ENCODE results near the gene CADPS.

The CADPS gene

DNA sequence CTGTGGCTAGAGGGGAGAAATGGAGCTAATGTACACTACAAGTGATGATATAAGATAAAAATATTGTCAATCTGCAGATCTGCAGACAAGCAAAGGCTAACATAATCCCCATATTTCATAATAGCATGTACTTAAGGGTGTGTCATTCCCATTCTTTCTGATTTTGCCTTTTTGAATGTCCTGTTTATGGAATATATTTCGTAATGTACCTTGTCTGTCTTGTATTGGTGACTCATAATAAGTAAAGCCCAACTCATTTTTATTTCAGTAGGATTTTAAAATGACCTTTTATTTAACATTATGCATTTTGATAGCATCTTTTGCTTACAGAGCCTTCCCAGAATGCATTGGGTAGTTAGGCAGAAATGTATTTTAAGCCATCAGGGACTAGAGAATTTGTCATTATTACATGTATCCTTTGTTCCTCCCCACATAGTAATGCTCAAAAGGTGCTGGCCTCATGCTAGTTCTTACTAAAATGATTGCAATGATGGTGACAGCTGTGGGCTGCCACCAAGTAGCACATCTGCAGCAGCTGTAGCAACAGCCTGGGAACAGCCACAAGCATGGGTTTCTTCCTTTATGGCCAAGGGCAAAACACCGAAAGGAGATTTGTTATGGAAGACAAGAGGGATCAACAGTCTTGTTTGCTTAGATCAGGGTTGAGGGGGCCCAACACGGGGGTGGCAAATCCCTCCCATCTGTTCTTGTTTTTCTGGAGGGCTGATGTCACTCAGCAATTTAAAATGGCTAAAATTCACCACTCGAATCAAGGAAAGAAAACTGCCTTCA lies 188.5 kb downstream of the CADPS start:
- no peak for DNase-seq (ENCODE audit: low read depth)

DNA sequence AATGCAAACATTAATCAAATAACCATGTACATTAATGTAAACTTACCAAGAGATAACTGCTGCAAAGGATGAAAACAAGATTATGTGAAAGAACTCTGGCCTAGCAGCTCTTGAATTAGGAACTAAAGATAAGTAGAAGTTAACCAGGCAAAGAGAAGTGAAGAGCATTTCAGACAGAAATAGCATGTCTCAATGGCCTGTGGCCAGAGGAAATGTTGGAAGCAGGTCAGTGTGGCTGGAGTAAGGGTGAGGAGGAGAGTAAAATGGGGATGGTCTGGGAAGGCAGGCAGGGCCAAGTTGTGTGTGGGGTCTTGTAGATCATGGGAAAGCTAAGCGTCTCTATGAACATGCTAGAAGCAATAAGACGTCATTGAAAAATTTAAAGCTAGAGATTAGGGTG lies 192.4 kb downstream of the CADPS start:
- no peak for DNase-seq (ENCODE audit: low read depth)

DNA sequence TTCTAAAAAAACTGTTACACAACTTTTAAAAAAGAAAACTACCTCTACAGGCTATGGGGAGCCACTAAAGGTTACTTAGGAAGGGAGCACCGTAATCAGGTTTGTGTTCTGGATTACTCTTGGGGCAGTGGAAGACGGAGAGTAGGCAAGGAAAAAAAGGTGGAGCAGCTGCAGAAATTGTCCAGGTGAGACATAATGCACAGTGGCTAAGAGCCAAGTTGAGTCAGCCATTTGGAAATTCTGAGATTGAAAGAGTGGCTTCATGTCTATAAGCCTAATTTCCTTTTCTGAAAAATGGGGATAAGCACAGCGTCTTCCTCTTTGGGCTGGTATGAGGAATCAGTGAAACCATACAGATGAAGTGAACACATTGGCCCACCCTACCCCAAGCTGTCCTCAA lies 195.2 kb downstream of the CADPS start:
- DNase-seq (ENCODE audit: low read depth), result no peak

DNA sequence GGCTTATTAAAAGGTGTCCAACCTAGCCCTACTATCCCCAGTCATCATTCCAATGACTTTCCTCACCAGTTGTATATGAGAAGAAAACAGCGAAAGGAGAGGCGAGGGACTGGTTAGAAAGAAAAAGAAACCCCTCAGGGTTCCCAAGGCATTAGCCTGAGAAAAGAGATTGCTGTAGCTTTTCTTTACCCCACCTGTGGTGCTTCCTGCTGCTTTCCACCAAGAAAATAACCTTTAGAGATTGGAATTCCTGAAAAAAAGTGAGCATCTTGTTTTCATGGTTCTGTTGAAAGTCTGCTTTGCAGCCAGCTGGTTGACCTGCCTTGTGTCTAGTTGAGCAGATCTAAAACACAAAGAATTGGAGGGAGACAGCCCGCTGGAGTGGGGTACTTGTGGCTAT lies 196.4 kb downstream of the CADPS start:
- DNase-seq (ENCODE audit: low read depth), result no peak

DNA sequence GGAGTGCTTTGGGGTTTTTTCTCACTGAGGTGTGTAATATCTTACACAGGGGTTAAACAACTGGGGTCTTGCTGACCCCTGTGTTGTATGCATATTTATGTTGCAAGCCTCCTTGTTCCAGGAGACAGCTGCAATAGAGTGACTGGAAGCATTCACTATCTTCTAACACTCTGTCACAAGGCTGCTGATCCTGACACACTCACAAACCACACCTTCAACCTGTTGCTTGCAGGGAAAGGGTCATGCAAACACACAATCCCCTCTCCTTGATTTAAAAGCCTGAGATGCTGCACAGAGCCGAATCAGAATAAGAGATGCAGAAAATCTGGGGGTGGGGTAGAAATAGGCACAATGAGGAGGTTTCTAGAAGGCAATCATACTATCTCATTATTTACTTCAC lies 197.3 kb downstream of the CADPS start:
- no peak for DNase-seq (ENCODE audit: low read depth)

DNA sequence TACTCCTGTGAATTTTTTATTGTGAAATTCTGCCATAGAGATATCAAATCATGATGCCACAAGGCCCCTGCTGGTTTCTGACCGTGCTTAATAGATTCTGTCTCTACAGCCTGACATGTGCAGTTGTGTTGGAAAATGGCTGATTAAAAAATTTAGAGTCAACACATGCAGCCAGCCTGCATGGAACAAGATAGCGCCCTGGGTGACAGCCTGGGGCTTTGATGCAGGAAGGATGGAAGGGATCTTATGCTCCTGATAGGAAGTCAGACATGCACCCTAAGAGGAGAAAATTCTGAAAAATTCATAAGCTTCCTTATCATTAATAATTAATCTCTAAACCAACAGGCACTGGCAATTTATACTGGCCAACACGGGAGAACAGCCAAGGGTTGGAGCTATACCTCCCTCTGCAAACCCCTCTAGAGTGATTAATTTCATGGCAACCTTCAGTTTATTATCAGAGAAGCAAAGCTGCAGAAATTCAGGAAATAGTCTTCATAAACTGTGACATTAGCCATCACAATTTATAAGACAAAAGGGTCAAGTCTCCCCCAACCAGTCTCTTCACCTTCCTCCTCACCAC lies 198.4 kb downstream of the CADPS start:
- no peak for DNase-seq (ENCODE audit: low read depth)

DNA sequence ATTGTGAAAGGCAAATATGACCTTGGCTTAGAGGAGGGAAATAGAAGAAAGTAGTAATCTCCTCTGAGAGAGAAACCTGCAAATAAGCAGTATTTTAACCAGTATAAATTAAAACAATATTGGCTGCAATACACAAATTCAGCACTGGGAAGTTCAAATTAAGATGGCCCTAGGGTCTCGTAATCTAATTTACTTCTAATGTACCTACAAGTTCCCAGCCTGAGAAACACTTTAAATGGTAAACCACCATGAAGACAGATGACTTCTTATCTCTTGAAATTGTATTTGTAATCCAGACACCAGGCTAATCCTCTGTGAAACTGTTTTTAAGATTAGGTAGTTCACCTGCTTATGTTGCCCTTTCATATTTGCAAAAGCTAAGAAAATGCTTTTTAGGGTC lies 199.7 kb downstream of the CADPS start:
- DNase-seq (ENCODE audit: low read depth), result no peak

DNA sequence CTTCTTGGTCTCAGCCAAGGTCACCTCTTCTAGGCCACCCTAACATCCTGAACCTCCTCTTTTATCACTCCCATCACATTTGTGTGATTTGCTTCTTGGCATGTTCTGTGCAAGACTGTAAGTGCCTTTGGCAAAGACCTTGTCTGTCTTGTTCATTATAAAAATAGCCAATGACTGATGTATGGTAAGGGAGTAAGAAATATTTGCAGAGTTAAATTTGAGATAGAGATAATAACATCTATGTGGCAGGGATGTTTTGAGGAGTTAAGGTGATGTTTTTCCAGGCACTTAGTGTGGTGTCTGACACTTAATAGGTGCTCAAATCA lies 202.3 kb downstream of the CADPS start:
- DNase-seq (ENCODE audit: low read depth), result no peak

DNA sequence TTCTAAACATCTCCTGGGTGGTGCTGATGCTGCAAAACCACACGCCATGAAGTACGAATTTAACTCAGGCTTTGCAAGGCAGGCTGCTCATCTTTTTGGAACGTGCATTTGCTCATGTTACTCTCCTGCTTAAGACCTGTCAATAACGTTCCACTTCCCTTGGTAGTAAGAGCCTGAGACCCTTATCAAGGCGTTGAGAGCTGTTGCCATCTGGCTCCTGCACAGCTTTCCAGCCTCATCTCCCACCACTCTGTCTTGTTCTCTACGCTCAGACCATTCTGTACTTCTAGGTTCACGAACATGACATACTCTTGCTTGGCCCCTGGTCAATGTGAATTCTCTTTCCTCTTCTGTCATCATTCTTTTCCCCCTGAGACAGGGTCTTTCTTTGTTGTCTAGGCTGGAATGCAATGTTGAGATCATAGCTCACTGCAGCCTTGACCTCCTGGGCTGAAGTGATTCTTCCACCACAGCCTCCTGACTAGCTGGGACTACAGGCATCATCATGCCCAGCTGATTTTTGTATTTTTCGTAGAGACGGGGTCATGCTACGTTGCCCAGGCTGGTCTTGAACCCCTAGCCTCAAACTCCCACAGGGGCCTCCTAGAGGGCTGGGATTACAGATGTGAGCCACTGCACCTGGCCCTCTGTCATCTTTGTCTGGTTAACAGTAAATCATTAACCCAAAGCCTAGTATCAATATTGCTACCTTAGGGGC lies 202.8 kb downstream of the CADPS start:
- DNase-seq (ENCODE audit: low read depth), result no peak

DNA sequence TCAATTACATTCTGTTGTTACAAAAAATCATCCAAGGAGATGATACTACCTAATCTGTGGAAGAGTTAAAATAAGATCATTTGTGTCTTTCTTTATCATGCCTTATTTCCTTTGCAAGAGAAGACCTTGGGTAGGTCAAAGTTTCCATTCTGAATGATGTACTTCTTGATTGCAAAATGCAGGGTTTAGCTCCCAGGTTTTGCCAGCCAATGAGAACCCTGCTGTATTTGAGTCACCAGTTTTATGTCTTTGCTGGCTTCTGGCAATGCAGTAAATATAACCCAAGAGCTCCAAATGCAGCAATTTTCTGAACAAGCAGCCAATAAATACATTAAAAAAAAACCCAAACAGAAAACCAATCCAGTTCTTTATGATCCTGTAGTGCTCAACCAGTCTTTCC lies 204.9 kb downstream of the CADPS start:
- no peak for DNase-seq (ENCODE audit: low read depth)

DNA sequence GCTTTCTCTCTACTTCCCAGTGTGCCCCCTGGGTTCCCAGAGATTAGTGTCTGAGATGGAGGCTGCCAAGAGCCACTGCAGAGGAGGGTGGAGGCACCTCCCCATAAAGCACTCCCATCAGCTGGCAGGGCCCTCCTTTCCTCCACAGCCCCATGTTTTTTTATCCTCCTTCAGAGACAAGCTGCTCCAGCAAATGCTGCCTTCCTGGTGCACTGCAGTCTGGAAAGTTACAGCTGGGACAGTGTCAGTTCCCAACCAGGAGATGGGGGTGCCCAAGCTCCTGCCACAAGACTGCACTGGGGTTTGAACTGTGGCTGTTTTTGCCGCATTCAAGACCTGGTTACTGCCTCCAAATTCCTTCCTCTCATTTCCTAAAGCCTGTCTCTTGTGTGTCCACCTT lies 206.1 kb downstream of the CADPS start:
- no peak for DNase-seq (ENCODE audit: low read depth)

DNA sequence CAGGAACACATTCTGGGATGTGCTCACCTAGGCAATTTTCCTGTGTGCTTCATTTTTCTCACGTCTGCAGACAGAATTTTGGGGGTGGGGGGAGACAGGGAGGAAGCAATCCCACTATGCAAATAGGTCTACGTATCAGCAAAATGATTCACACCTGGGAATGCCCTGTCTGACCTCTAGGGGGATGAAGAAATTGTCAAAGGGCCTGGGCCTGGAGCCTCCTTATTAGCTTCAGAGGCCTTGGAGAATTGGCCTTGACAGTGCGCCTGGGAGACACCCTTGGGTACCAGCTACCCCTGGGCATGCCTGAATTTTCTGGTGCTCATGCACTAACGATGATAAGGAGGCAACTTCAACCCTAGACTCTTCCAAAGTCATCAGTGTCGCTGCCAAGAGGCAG lies 207.5 kb downstream of the CADPS start:
- no peak for DNase-seq (ENCODE audit: low read depth)

DNA sequence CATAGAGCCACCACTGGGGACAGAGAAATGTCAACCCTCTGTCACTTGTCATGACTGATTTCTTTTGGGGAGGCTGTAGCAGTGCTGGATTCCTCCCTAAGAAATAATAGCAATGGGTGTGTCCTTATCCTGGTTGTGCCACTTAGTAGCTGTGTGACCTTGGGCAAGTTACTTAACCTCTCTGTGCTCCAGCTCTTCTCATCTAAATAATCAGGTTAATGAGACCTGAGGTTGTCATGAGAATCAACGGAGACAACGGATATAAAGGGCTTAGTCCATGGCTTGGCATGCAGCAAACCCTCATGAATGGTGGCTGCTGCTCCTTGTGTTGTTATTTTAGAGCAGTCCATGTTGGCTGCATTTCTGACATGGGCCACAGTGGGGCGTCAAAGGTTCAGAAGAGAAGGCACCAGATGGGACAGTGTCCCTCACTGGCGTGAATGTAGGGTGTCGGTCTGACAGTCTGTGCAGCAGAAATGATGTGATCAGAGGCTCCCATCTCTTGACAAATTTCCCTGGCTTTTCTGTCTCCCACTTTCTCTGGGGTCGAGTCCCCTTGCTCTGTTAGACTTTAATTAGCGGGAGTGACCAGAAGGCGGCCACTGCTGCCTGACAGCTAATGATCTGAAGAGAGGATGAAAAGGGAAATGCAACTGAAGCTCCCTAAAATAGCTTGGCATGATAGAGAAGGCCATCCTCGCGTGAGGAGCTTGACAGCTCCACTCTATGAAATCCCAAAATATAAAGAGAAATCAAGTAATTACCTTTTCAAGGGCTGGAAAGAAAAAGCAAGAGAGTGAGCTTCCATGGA lies 209.4 kb downstream of the CADPS start:
- DNase-seq (ENCODE audit: low read depth), result no peak

DNA sequence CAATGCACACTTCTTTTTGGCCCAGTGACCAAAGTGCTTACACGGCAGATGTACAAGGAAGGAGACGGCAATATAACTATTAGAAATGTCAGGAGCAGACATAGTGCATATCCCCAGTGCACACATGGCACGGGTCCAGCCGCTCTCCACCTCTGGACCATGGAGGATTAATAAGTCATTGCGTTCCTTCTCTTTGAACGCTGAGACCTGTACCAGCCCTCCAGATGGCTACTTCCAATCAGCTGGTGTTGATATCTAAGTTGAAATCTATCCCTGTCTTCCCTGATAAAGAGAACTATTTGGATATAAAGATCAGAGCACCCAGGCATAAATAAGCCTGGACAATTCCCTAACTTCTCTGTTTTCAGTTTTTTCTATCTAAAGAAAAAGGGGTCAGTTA lies 212.5 kb downstream of the CADPS start:
- DNase-seq (ENCODE audit: low read depth), result no peak

DNA sequence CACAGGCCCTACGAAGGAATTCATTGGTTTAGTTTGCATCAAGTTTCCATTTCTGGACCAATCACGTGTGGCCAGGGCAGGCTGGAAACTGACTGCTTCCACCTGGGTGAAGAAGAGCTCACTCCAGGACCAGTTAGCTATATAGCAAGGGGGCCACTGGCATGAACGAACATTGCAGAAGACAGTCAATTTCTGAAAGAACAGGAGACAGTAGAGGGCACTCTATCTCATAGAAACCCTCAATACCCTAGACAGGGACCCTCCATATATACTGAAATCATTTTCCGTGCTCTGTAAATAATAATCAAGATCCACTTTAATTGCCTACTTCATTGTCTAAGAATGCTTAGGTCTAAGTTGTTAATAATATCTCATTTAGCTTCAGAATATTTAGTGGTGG lies 215.6 kb downstream of the CADPS start:
- no peak for DNase-seq (ENCODE audit: low read depth)

DNA sequence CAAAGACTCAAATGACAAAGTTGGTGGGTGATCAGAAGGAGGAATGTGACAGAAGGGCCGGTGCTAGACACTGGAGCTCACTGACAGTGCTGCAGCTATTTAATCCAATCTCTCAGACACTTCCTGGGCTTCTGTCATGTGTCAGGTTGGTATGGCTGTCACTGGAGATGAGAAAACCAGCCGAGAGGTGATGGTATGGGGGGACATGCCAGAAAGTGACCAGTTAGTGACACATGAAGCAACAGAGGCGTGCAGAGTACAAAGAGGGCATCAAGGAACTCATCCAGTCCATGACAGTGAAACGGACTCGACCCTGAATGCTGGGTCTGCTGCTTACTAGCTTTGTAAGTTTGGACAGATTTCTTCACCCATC lies 219.5 kb downstream of the CADPS start:
- no peak for DNase-seq (ENCODE audit: low read depth)

DNA sequence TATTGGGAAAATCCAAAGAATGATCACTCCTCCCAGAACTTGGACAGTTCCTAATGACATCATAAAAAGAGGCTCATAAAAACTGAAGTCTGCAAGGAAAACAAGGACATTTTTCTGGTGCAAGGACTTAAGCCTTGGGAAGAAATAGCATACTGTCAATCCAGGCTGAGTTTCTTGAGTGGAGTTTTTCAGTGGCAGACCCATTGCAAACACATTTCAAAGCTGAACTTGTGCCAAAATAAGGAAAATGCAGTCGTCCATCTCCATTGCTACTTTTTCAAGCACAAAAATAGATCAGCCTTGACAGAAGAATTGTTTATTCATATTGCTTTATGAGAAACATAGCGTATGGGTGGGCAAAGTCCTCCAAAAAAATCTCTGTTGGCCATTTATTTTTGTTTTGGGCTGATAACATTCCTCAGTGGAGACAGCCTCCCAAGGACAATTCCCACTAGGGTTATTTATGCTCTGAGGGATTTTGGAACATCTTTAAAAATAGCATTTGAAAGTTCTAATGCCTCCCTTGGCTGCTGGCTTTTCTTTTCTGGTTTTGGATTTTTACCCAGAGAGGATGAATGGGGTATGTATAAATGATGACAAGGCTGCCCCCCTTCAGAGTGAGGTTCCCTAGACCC lies 220.0 kb downstream of the CADPS start:
- DNase-seq (ENCODE audit: low read depth), result no peak

DNA sequence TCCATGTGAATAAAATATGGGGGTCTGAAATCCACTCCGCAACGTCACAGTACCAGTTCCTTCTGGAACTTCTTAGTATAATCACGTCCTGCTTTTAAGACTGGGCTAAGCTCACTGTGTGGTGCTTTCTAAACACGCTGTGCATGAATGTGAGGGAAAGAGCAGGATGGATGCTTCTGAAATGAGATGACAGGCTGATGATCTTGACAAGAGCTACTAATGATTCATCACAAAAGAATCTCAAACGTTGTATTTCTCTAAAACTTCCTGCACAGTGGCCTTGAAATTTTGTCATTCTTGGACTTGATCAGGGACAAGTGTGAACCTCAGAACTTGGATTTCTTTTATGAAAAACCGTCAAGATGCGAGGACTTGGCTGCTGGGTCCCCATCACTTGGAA lies 221.4 kb downstream of the CADPS start:
- no peak for DNase-seq (ENCODE audit: low read depth)

DNA sequence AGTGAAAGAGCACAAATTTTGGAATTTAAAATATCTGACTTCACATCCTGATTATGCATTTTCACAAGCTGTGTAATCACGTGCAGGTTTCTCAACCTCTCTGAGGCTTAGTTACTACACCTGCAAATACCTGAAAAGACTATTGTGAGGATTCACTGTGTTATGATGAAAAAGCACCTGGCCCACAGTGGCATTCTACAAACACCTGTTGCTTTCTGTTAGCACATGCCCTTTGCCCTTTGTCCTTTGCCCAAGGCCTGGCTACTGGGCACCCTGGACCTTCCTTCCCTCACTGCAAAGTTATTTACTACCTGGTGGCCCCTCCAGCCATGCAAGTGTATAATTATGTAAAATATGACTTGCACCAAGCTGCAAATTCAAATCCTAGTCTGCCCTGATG lies 227.5 kb downstream of the CADPS start:
- no peak for DNase-seq (ENCODE audit: low read depth)

DNA sequence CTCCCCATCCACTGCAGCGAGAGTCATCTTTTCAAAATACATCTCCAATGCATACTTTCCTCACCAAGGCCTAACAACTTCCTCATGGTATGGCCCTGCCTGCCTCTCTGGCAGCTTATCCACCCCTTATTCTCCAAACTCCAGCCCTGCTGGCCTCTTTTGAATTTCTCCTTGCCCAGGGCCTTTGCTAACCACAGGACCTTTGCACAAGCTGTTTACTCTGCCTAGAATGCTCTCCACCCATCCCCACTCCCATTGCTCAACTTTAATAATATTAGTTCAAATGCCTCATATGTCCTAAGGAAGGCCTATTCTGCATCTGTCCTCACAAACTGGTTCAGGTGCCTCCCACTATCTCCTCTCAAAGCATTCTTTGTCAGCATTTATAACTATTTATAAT lies 230.7 kb downstream of the CADPS start:
- DNase-seq (ENCODE audit: low read depth), result no peak

DNA sequence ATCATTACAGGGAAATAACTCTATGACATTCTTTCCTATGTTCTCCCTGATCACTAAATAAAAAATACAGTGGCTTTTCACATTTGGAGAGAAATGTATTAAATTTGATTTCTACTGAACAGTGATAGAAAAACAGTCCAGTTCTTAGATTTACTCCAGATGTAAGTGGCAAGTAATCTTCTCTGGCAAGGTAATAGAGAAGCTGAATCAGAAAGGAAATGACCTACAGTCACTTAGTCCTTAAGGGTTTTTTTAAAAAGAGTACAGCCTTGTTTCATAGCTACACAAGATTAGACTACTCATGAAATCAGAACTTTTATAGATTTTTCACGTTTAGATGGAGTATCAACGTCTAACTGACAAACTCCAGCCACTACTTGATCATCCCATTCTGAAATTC lies 236.9 kb downstream of the CADPS start:
- no peak for DNase-seq (ENCODE audit: low read depth)

DNA sequence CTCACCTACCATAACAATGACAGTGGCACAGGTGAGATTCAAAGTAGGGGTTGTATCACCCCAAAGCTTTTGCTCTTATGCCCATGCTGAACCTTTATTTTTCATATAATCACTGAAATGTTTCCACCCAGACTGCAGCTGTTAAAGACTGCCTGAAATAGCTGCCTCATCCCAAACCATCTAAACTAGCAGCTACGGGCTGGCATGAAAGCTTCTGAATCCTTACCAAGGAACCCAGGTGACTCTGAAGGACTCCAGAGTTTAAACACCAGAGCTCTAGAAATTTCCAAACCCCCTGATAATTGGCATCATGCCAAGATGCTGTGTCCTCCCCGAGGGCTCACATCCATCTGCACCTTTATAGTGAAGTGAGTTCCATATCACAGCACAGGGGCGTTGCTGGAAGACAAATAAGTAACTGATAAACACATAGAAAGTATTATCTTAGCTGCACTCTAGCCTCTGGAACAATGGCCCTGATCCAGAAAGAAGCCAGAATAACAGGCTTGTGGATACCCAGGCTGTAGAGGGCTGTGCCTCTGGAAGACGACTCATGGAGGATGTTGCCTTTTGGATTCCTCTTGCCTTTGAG lies 238.9 kb downstream of the CADPS start:
- DNase-seq (ENCODE audit: low read depth), result no peak

Data from activated T-helper 9 cell treated with anti-CD3 and anti-CD28 coated beads, Interleukin-2, amount 50 U/mL, for 16 hours (primary cell).